Right renal pelvis (tissue), 4 donors: ENCODE results near the gene RAPGEF2. TPM values are rescaled to one million over a fixed set of nuclear protein-coding genes. Genes with fewer than 3 reads are reported as not detected.
"Not testable (repeated sequence)": the region's sequence is repeated elsewhere in the genome, so short reads cannot be mapped to it uniquely, and the experiment has no call there.

Experiments
- DNase-seq, 4 donors: peaks; one replicate each; pipeline ENCODE4 v3.0.0-alpha.2; 2013; ENCODE audit warnings: low read depth in 4 of 4, low spot score in 3 of 4, missing footprints in 1 of 4
- polyA plus RNA-seq, 4 donors: library from polyadenylated mRNA; unstranded; fragments of 120-200 nt; gene quantifications; one replicate each; pipeline ENCODE4 v1.2.1, GENCODE V29; 2013; ENCODE audit not compliant: insufficient read length in 4 of 4

RAPGEF2 gene
- polyA plus RNA-seq, 4 donors, result 43.0 to 57.5 (median 50.4) TPM

DNA sequence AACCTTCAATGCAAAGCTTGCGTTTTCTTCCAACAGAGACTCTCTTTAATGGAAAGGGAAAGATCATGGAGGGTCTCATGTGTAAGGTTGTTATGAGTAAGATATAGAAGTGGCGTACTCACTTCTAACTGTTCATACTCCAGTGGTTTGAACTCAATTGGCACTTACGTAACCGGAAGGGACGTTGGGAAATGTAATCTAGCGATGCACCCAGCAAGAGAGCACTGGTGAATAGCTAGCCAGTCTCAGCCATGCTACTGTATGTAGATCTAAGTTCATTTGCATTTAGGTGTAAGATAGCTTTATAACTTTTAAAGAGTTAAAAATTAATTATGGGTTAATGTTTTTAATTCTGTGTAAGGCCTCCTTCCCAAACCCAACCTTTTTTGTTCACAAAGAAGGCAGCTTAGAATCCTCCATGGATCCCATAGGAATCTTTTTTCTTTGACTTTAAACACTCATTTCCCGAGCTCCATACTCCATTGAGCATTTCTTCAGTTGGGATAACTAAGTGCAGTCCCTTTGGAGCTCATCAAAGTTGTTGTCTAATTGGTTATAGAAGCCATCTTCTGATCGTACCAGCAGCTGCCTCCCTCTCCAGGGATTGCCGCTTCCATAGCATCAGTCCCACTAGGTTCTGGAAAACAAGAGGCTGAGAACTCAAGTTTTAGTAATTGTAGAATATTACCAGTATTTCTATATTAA, 191.1 kb downstream of the RAPGEF2 start:
- DNase-seq, result no peak

DNA sequence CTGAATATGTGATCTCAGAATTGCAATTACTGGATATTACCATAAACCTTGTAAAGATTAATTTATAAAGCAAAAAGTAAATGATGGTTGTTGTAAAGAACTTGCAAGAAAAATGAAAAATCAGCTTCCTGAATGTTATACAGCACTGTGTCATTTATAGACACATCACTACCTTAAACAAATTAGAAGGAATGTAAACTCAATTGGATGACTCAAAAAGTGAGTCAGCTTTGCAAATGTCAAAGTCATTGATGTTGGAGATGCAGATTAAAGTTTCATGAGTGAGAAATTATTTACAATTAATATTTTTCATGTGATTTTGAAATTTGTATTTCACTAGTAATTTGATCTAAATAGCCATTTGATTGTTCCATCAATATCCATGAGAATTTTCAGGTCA, 193.2 kb downstream of the RAPGEF2 start:
- no peak for DNase-seq

DNA sequence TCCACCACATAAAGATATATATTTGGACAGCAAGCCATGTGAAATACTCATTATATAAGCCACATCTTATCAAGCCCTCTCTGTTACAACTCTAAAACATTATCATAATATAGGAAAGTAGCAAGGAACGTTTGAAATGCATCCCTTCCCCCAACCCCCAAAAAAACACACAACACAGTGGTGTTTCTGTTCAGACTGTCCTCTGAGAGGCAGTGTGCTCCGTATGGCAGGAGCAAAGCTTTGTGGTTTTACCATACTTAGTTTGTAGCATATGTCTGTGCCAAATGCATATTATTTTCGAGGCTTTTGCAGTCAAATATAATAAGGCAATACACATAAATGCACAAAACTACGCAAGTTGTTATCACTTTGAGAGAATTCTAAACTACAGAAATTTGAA, 194.2 kb downstream of the RAPGEF2 start:
- DNase-seq, result no peak

DNA sequence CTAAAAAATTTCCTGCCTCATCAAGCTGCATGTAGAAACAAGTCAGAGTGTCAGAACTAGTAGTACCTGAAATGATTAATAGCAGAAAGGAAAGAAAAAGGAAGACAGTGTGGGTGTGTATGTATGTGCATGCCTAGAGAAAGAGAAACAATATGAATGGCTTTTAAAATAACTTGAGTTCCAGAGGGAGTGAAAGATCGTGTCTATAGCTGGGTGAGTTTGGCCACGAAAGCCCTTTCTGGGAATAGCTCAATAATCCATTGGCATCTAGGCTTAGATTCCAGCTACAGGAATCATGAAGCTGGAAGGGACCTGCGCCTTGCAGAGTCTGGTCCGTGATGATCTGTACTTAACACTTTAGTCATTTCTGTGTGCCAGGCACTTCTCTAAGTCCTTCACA, 195.6 kb downstream of the RAPGEF2 start:
- no peak for DNase-seq

DNA sequence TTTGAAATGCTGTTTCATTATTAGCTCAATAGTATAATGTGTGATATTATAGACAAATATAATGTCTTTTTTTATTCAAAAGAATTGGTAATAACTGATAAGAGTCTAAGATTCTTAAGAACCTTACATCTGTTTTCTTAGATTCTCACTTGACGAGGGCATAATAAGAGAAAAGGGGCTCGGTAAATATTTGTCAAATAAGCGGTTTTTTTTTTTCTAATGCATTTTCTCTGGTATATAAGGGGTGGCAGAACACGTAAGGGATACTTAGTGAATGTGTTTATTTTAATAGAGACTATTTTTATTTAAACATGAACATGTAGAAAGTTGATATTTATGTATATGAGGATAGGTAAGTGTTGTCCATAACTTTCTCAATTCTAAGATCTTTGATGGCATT, 200.6 kb downstream of the RAPGEF2 start:
- no peak for DNase-seq

DNA sequence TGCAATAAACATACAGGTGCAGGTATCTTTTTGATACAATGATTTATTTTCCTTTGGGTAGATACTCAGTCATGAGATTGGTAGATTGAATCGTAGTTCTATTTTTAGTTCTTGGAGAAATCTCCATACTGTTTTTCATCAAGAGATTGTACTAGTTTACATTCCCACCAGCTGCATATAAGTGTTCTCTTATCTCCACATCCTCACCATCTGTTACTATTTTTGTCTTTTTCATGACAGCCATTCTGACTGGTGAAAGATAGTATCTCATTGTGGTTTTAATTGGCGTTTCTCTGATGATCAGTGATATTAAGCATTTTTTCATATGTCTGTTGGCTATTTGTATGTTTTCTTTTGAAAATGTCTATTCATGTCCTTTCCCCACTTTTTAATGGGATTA, 202.2 kb downstream of the RAPGEF2 start:
- no peak for DNase-seq

DNA sequence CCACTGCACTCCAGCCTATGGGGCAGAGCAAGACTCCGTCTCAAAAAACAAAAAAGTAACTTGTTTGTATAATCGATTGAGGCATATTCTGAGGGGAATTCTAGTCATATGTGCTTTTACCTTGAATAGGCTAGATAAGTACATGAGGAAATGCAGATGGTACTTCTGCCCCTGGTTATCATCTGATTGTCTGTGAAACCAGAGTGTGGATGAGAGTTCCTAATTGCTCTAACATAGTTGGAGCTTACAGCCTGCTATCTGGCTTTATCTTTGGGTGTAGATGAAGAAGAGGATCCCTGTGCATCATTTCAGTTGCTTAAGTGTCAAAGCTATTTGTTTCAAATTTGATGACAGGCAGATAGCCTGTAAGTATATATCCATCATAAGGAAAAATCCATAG, 205.1 kb downstream of the RAPGEF2 start:
- no peak for DNase-seq

DNA sequence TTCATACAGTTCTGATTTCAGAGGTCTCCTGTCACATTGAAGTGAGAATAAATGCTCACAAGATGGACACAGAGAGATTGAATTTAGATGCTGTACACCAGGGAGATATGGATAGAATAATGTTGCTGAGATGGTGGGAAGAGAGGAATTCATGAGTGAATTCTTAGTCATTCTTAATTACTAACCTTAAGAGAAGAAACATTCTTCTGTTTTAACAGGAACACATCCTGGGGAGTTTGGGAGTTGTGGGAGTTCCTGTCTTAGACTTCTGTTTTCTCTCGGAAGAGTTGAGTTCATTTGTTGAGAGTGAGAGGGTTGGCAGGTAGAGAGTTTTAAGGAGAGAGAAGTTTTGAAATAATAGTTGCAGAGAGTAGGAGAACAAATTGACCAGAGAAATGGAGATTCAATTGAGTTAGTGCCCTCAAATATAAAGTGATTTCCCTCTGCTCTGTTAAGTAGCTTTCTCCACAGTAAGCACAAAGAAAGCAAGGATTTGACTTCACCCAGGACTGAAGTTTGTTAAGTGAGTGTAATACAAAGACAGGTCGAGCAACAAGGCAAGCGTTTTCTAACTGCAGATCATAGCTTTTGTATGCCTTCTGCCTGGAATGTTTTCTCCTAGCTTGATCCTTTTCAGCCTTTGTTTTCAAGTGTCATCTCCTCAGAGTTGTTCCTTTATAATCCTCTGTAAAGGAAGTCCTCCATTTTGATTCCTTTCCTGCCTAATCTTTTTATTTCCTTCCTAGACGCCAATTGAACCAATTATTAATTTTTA, 205.9 kb downstream of the RAPGEF2 start:
- no peak for DNase-seq

DNA sequence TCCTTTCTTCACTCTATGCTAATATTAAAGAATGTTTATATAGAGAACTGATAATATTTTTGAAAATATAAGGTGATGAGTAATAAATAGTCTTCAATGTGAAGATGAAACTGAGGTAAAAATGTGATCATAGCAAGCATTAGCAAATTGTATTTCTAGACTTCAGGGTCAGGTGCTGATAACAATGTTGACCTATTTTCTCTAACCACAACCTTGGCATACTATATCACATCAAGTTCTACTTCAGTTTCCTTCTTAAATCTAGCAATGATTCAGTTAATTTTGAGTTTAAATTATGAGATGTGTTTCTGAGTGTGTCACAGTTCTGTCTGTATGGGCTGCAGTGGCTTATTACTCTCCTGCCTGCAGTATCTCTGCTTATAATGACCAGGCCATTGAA, 209.4 kb downstream of the RAPGEF2 start:
- DNase-seq, result no peak

DNA sequence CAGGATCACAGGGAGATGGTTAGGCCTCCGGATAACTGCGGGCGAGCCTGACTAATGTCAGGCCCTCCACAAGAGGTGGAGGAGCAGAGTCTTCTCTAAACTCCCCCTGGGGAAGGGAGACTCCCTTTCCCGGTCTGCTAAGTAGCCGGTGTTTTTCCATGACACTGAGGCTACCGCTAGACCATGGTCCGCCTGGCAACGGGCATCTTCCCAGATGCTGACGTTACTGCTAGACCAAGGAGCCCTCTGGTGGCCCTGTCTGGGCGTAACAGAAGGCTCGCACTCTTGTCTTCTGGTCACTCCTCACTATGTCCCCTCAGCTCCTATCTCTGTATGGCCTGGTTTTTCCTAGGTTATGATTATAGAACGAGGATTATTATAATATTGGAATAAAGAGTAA, 213.0 kb downstream of the RAPGEF2 start:
- DNase-seq, result not testable (repeated sequence)

DNA sequence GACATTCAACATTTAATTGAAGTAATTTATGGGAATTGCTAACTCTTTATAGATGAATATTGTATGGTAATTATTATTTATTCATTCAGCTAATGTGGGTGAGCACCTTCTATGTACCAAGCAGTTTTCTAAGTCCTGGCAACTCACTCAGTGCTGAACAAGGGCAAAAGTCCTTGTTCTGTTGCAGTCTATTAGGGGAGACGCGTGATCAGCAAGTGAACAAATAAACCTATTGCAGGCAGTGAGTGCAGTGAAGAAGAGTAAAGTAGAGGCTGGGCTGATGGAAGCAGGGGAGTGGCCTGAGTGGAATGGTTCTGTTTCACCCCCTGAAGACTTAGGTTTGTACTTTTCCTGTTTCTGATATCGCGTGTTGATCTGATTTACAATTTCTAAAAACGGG, 214.3 kb downstream of the RAPGEF2 start:
- DNase-seq, result no peak

DNA sequence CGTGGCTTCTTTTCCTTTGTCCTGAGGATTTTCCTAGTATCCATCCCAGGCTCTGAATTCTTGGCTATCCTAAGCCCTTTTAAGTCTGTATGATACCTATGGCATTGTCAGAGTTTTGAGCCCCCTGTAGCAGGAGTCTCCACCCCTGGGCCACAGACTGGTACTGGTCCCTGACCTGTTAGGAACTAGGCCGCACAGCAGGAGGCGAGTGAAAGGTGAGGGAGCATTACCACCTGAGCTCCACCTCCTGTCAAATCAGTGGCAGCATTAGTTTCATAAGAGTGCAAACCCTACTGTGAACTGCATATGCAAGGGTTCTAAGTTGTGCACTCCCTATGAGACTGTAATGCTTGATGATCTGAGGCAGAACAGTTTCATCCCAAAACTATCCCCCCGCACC, 216.1 kb downstream of the RAPGEF2 start:
- no peak for DNase-seq

DNA sequence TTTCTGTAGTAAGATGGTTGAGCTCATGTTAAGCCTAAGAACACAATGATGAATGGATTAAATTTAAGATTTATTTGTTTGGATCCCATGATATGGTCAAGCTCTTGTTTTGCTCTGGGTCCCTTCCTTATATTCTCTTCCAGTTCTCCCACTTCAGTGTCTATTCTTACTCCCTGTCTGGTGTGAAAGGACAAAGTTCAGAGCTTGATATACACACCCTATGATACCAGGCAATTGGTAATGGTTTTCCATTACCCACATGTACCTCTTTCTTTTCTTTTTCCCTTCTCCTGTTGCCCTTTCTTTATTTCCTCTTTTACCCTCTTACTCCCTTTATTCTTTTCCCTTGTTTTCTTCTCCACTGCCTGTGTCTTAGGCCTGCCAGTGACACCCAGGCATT, 223.6 kb downstream of the RAPGEF2 start:
- no peak for DNase-seq

DNA sequence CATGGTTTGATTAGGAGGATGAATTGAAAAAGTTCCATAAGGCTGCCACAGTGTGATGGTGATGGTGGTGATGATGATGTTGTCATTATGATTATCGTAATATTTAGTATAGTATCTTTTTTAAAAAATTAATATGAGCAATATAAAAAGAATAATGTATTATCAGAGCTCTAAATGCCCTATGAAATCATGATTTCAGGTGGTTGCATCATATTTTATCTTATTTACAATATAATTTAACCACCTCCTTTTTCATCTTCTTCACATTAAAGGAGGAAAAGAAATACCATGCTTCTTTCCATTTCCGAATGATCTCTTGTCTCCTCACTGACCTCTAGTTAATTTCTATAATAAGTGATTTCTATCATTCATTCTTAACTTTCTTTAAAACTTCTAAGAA, 225.9 kb downstream of the RAPGEF2 start:
- DNase-seq, result no peak

DNA sequence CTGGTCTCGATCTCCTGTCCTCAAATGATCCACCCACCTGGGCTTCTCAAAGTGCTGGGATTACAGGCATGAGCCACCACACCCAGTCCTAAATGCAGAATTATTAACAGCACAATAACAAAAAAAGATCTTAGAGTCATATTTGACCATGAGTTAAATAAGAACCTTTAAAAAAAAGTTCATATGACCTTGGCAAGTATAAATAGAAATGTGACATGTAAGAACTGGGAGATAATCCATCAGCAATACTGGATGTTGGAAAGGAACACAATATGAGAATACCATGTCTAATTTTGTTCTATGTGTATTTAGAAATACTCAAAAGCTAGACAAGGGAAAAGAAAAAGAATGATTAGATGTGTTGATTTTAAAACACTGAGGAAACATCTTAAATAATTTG, 231.6 kb downstream of the RAPGEF2 start:
- no peak for DNase-seq

DNA sequence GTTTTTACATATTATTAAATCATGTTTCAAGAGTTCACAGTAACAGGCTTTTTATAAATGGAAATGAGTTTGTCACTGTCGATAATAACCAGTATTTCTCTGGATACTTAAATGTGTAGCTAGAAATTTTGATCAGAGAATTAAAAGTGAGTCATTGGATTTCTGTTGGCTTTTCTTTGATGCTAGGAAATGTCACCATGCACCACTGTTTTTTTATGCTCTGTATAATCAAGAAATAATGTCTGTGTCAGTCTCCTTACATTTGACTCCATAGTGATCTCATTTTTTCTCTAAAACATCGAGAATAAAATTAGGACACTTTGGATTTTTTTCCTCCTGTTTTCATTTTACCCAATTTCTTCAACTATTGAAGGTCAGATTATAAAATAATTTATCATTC, 234.2 kb downstream of the RAPGEF2 start:
- DNase-seq, result no peak

DNA sequence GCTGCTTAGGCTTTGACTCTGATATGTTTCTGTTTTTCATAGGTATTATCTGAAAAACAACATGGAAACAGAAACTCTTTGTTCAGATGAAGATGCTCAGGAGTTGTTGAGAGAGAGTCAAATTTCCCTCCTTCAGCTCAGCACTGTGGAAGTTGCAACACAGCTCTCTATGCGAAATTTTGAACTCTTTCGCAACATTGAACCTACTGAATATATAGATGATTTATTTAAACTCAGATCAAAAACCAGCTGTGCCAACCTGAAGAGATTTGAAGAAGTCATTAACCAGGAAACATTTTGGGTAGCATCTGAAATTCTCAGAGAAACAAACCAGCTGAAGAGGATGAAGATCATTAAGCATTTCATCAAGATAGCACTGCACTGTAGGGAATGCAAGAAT, 238.6 kb downstream of the RAPGEF2 start:
- no peak for DNase-seq

DNA sequence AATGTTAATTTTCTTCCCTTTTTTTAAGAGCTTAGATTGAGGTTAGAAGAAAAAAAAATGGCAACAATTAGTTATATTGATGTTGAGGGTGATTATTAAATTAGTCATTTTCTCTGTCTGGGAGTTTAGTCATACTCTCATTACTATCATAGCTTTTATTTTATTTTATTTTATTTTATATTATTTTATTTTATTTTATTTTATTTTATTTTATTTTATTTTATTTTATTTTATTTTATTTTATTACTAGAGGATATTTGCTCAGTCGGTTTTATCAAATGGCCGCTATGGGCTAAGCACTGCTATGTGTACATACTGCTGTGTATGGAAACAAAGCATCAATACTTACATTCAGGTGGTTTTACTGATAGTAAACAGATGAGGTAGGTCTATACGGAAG, 239.5 kb downstream of the RAPGEF2 start:
- no peak for DNase-seq

DNA sequence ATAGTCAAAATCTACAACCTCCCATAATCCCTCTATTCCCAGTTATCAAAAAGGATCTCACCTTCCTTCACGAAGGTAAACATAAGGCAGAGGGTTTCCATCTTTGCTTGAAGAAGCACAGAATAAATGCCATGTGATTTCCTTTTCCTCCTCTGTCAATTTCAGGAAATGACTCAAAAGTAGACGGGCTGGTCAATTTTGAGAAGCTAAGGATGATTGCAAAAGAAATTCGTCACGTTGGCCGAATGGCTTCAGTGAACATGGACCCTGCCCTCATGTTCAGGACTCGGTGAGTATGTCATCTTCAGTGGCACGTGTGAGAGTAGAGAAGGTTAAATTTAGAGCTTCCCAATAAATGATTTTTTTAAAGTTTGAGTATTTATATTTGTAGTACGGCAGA, 240.2 kb downstream of the RAPGEF2 start:
- DNase-seq, result no peak

DNA sequence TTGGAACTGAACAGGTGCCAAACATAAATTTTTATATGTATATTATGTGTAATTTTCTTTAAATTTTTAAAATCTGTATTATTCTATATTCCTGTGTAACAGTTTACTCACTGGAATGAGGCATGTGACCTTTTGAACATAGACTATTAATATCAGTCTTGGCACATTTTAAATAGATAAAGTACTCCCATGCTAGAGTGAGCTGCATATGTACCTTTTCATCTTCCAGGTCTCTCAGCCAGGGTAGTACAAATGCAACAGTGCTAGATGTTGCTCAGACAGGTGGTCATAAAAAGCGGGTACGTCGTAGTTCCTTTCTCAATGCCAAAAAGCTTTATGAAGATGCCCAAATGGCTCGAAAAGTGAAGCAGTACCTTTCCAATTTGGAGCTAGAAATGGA, 242.0 kb downstream of the RAPGEF2 start:
- no peak for DNase-seq

DNA sequence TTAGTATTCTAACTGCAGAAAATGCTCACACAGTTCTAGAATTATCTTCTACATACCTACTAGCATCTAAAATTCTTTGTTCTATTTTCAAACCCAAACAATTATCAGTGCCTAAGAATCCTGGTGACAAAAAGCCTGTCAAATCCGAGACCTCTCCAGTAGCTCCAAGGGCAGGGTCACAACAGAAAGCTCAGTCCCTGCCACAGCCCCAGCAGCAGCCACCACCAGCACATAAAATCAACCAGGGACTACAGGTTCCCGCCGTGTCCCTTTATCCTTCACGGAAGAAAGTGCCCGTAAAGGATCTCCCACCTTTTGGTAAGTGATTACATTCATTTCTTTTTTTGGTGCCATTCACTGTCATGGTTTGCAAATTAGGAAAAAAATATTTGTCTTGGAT, 243.8 kb downstream of the RAPGEF2 start:
- DNase-seq, result no peak

DNA sequence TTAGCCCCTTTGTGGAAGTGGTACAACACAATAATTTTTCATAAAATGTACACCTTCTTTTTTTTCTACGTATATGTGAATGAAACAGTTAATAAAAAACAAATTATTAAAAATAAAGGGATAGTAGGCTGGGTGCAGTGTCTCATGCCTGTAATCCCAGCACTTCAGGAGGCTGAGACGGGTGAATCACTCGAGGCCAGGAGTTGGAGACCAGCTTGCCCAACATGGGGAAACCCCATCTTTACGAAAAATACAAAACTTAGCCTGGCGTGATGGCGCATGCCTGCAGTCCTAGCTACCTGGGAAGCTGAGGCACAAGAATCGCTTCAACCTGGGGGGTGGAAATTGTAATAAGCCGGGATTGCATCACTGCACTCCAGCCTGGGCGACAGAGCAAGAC, 244.9 kb downstream of the RAPGEF2 start:
- no peak for DNase-seq
